ENCODE results near the gene AP2A2. TPM values are rescaled to one million over a fixed set of nuclear protein-coding genes. Genes with fewer than 3 reads are reported as not detected.

AP2A2 gene
- total RNA-seq, 1 experiment from 2014 or later: 55.5 TPM

DNA sequence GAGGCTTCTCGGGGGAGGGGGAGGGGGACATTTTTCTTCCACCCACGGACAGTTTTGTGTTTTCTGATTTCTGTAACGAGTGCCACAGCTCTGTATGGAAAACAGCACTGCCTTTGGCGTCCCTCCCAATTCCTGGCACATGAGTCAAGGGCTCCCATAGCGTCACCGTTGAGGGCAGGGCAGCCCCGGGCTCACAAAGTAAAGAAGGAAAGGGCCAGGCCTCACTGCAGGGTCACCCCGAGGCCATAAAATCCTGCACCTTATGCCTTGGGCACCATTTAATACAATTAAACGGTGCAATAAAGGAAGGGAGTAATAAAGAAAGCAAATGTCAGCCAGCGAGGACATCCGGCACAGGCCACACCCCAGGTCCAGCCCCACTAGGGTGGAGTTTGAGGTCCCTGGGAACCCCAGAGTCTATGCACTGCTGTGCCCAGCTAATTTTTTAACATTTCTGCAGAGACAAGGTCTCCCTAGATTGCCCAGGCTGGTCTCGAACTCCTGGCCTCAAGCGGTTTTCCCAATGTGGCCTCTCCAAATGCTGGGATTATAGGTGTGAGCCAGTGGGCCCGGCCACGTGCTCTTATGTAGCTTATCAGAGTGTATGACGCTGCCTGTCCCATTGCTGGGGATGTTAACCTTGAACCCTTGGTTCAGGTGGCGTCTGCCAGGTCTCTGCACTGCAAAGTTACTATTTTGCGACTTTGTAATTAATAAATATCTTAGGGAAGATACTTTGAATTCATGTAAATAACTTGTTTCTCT, 135.4 kb downstream of the AP2A2 start:
- Histone ChIP-seq H3K27me3 (ENCODE audit: insufficient read depth, low read length) (no peaks in the 10 kb centered on the region), H3K9ac (ENCODE audit: low read length) (peak overlapping the region; percentile 54), H3K9me3 (ENCODE audit: control insufficient read depth in 1 of 2, insufficient read depth in 1 of 2, low read depth in 1 of 2, low read length in 2 of 2) (peaks cover 0 to 7% of the 10 kb centered on the region in 2 experiments; a peak in 1 of 4 replicates), H3K4me3 (replicated peaks in 1 of 2; ENCODE audit: low read depth in 1 of 2, low read length in 2 of 2) (peak overlapping the region in 1 of 2 experiments; percentile 31; a peak in 2 of 4 replicates), H3K79me2 (ENCODE audit: insufficient read depth, low read length) (no peaks in the 10 kb centered on the region), H3K9me2 (ENCODE audit: insufficient read depth) (no peaks in the 10 kb centered on the region), H4K20me1 (ENCODE audit: insufficient read depth) (no peaks in the 10 kb centered on the region), H3K27ac (ENCODE audit: low read depth, low read length) (peak overlapping the region; percentile 74), H3K36me3 (ENCODE audit: control insufficient read depth in 1 of 2, insufficient read depth in 2 of 2, low read length in 2 of 2) (no peaks in the 10 kb centered on the region), H3K4me1 (ENCODE audit: control insufficient read depth in 1 of 2, insufficient read depth in 2 of 2, low read length in 2 of 2) (peaks cover 13 to 31% of the 10 kb centered on the region in 2 experiments), H3K4me2 (ENCODE audit: low read length) (peak overlapping the region; percentile 69), H2AFZ (ENCODE audit: low read depth, low read length, poor library complexity, severe bottlenecking) (peak overlapping the region; percentile 19)
- ATAC-seq (peak; percentile 92), DNase-seq (ENCODE audit: low read depth, low spot score) (peak; percentile 74)
- intact Hi-C loops (cut with micrococcal nuclease): loop anchor here (5.0 kb wide), 1 partner anchor 134 kb away; the partner anchor contains the start of gene AP2A2
- ChIA-PET POLR2A (no interaction called here), RAD21 (ENCODE audit: low non-redundant PET in 1 of 2, low total read pairs in 2 of 2, uncharacterized antibody in 2 of 2, unreplicated experiment in 2 of 2) (no interaction called here), CTCF (no interaction called here)
- peak; percentile 20; the same call in 1 of the 2 replicates for TF ChIP-seq POLR2AphosphoS5 (IDR thresholded peaks at IDR 0.05; ENCODE audit: low read depth, low read length)
- no peak for TF ChIP-seq YY1 (IDR thresholded peaks at IDR 0.05; ENCODE audit: extremely low read depth, insufficient replicate concordance, low read depth, low read length)
- no peak; the same call in 1 of the 2 replicates for TF ChIP-seq FOSL1 (IDR thresholded peaks at IDR 0.05; ENCODE audit: low read depth)
- TF ChIP-seq SP1 (IDR thresholded peaks at IDR 0.05; ENCODE audit: low read depth): no peak
- TF ChIP-seq, protein P1, sequence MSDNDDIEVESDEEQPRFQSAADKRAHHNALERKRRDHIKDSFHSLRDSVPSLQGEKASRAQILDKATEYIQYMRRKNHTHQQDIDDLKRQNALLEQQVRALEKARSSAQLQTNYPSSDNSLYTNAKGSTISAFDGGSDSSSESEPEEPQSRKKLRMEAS (IDR thresholded peaks at IDR 0.05): peak; percentile 55; the same call in 1 of the 2 replicates
- TF ChIP-seq EZH2 (IDR thresholded peaks at IDR 0.05): no peak
- TF ChIP-seq ZFX (IDR thresholded peaks at IDR 0.05): 0 out of 2 replicates have a peak, but pooled peaks have one; percentile 21
- TF ChIP-seq ZNF274 (IDR thresholded peaks at IDR 0.05; ENCODE audit: low read depth, low read length): no peak
- no peak for TF ChIP-seq RAD21 (IDR thresholded peaks at IDR 0.05; ENCODE audit: low read depth)
- TF ChIP-seq SIN3A (IDR thresholded peaks at IDR 0.05; ENCODE audit: low read depth): no peak
- TF ChIP-seq TCF7L2 (IDR thresholded peaks at IDR 0.05; ENCODE audit: borderline replicate concordance, extremely low read depth, insufficient read depth, insufficient read length): no peak
- no TSS peak for BruUV-seq (replicated peaks)

Other genes starting within 250 kb of the AP2A2 start
- gene DEAF1, start 230.6 kb upstream of the AP2A2 start, total RNA-seq (2021; ENCODE audit: unreplicated experiment): 33.9 TPM
- gene TMEM80, start 230.1 kb upstream of the AP2A2 start, total RNA-seq (2021; ENCODE audit: unreplicated experiment): 18.4 TPM
- 157 TPM for gene EPS8L2, start 219.6 kb upstream of the AP2A2 start, total RNA-seq (2021; ENCODE audit: unreplicated experiment)
- gene TALDO1, start 178.4 kb upstream of the AP2A2 start, total RNA-seq (2021; ENCODE audit: unreplicated experiment): 242 TPM
- gene GATD1, start 148.4 kb upstream of the AP2A2 start, total RNA-seq (2021; ENCODE audit: unreplicated experiment): 88.7 TPM
- 0.27 TPM for gene CEND1, start 135.8 kb upstream of the AP2A2 start, total RNA-seq (2021; ENCODE audit: unreplicated experiment)
- gene SLC25A22, start 127.6 kb upstream of the AP2A2 start, total RNA-seq (2021; ENCODE audit: unreplicated experiment): 62.0 TPM
- 41.5 TPM for gene PIDD1, start 120.6 kb upstream of the AP2A2 start, total RNA-seq (2021; ENCODE audit: unreplicated experiment)
- 3,615 TPM for gene RPLP2, start 115.9 kb upstream of the AP2A2 start, total RNA-seq (2021; ENCODE audit: unreplicated experiment)
- 124 TPM for gene PNPLA2, start 107.0 kb upstream of the AP2A2 start, total RNA-seq (2021; ENCODE audit: unreplicated experiment)
- gene CRACR2B, start 98.0 kb upstream of the AP2A2 start, total RNA-seq (2021; ENCODE audit: unreplicated experiment): 11.8 TPM
- 296 TPM for gene CD151, start 92.9 kb upstream of the AP2A2 start, total RNA-seq (2021; ENCODE audit: unreplicated experiment)
- gene POLR2L, start 83.3 kb upstream of the AP2A2 start, total RNA-seq (2021; ENCODE audit: unreplicated experiment): 211 TPM
- gene TSPAN4, start 83.0 kb upstream of the AP2A2 start, total RNA-seq (2021; ENCODE audit: unreplicated experiment): 50.3 TPM
- 102 TPM for gene CHID1, start 15.1 kb upstream of the AP2A2 start, total RNA-seq (2021; ENCODE audit: unreplicated experiment)
- gene MUC6, start 110.8 kb downstream of the AP2A2 start, total RNA-seq (2021; ENCODE audit: unreplicated experiment): 0.02 TPM
- gene MUC2, start 149.0 kb downstream of the AP2A2 start, total RNA-seq (2021; ENCODE audit: unreplicated experiment): 0.47 TPM
- under 0.01 TPM for gene MUC5AC, start 232.1 kb downstream of the AP2A2 start, total RNA-seq (2021; ENCODE audit: unreplicated experiment)